OCI-LY1 (cell line): Measurements from ENCODE around the gene TENT4A.

Source experiments
- CTCF ChIP-seq: fragments of 200-600 bp; sonication (generic), shearing (Covaris generic); IDR thresholded peaks from 2 replicates; pipeline ENCODE4 v1.5.1; 2017; ENCODE audit warnings: mild to moderate bottlenecking, antibody characterized with exemption, low read length, moderate library complexity, mixed read lengths
- EZH2 ChIP-seq: fragments of 200-600 bp; sonication (generic), shearing (Covaris generic); IDR thresholded peaks from 2 replicates; pipeline ENCODE4 v1.8.0; 2017; ENCODE audit warnings: borderline replicate concordance, mixed run types, mild to moderate bottlenecking, antibody characterized with exemption, low read length, moderate library complexity, mixed read lengths

GRCh38 chr5:6766604-6767093, 53.4 kb downstream of the TENT4A start:
- TF ChIP-seq CTCF (no peak), EZH2 (no peak)
